Panc1 (cell line): ENCODE data around the gene FBXL17. TPM values are rescaled to one million over a fixed set of nuclear protein-coding genes. Genes with fewer than 3 reads are reported as not detected.

ENCODE experiments used
- ATAC-seq: fragments of 200-7000 bp; cut with Tn5 transposase; 2 replicates; pipeline ENCODE4 v1.9.1; 2020; ENCODE audit warnings: mild to moderate bottlenecking, moderate library complexity
- BruUV-seq: library from RNA; stranded (reverse); fragments of 400-500 nt; replicated peaks from 2 replicates; lab custom pipeline; 2021; lab: Mats Ljungman, UMichigan
- CTCF ChIA-PET: fragments of 300-600 bp; sonication (Branson Sonifier 250); formaldehyde crosslinking; loops from one replicate; lab custom pipeline; 2022; ENCODE audit warnings: antibody characterized with exemption; lab: Charles Lee
- POLR2A ChIA-PET: fragments of 300-600 bp; sonication (Branson Sonifier 250); formaldehyde crosslinking; loops from one replicate; lab custom pipeline; 2022; ENCODE audit warnings: antibody characterized with exemption; lab: Charles Lee
- DNase-seq: peaks from one replicate; pipeline ENCODE4 v3.0.0-alpha.2; 2010; ENCODE audit warnings: low read depth, low spot score
- H3K27ac ChIP-seq: 2 replicates; pipeline ENCODE4 v1.5.1; 2011; ENCODE audit warnings: mild to moderate bottlenecking, low read length, inconsistent platforms
- H3K27me3 ChIP-seq: fragments of 200-500 bp; sonication (Bioruptor generic); 2 replicates; pipeline ENCODE4 v1.6.0; 2014; ENCODE audit warnings: low read length, inconsistent platforms; ENCODE audit not compliant: control insufficient read depth, insufficient read depth
- H3K36me3 ChIP-seq: fragments of 200-500 bp; sonication (Bioruptor generic); 2 replicates; pipeline ENCODE4 v1.5.1; 2014; ENCODE audit warnings: inconsistent platforms, mild to moderate bottlenecking, low read length, moderate library complexity; ENCODE audit not compliant: control insufficient read depth, insufficient read depth
- H3K4me1 ChIP-seq: 2 replicates; pipeline ENCODE4 v1.5.1; 2011; ENCODE audit warnings: inconsistent platforms, mild to moderate bottlenecking, low read length, moderate library complexity; ENCODE audit not compliant: control insufficient read depth, insufficient read depth
- H3K4me3 ChIP-seq, 2 experiments: 2 replicates each; pipeline ENCODE4 v1.5.1; 2011 to 2012; ENCODE audit warnings: low read depth in 2 of 2, low read length in 2 of 2, mild to moderate bottlenecking in 2 of 2, inconsistent platforms in 1 of 2, moderate library complexity in 1 of 2
- H3K9me3 ChIP-seq: fragments of 200-500 bp; sonication (Bioruptor generic); 2 replicates; pipeline ENCODE4 v1.5.1; 2014; ENCODE audit warnings: low read depth, mild to moderate bottlenecking, inconsistent platforms, low read length, moderate library complexity; ENCODE audit not compliant: control insufficient read depth, insufficient read depth
- POLR2AphosphoS5 ChIP-seq: IDR thresholded peaks from 2 replicates; pipeline ENCODE4 v1.6.1; 2012; ENCODE audit warnings: mild to moderate bottlenecking, low read depth, low read length, moderate library complexity
- SIN3A ChIP-seq: IDR thresholded peaks from 2 replicates; pipeline ENCODE4 v1.6.1; 2012; ENCODE audit warnings: low read depth, mild to moderate bottlenecking, low read length, moderate library complexity, borderline replicate concordance; ENCODE audit not compliant: insufficient read depth
- TCF7L2 ChIP-seq: IDR thresholded peaks from 2 replicates; pipeline ENCODE4 v1.6.1; 2011; ENCODE audit warnings: mild to moderate bottlenecking, low read depth, low read length, inconsistent platforms
- in situ Hi-C: cut with HindIII; loops from 2 replicates; pipeline ENCODE4 v1.10.0; 2016; ENCODE audit warnings: low sequenced_read_pairs, low pct_unique_long_range_greater_than_20kb
- intact Hi-C: fragments of 100-400 bp; cut with micrococcal nuclease; formaldehyde crosslinking; loops from one replicate; pipeline ENCODE4 v1.10.0; 2022; ENCODE audit not compliant: unreplicated experiment
- total RNA-seq: library from RNA; stranded (reverse); gene quantifications from one replicate; pipeline ENCODE4 v1.2.1, GENCODE V29; 2021; ENCODE audit not compliant: unreplicated experiment
- TF ChIP-seq, protein P1 (sequence below): fragments of 450-650 bp; IDR thresholded peaks from 2 replicates; pipeline ENCODE4 v1.5.1; 2017; ENCODE audit warnings: mild to moderate bottlenecking
- TF ChIP-seq, protein P2 (sequence below), 2 experiments: IDR thresholded peaks; 2 replicates each; pipeline ENCODE4 v1.6.1; 2011 to 2012; ENCODE audit warnings: low read depth in 2 of 2, control low read depth in 1 of 2, low read length in 1 of 2, mild to moderate bottlenecking in 1 of 2, moderate library complexity in 1 of 2; ENCODE audit not compliant: insufficient read depth in 1 of 2

The FBXL17 gene
- total RNA-seq, 1 experiment from 2014 or later: 17.4 TPM

DNA sequence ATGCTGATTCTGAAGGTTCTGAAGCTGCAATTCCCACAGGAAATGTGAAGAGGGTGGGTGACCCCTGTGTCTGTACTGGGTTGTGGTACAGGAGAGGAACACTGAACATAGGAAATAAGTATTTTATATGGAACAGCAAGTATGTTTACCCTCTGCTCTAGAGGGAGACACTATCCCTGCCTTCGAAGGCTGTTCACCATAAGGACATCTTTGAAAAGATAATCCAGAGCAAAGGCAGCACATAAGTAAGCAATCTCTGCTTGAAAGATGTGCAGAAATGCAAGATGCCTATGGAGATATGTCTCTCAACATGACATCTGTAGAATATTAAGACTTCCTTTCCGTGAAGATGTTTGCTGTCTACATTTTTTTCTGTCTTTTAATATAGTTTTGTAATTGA is 526.7 kb downstream of the FBXL17 start:
- H3K27ac ChIP-seq: no peak overlapping the region
- no peaks in the 10 kb centered on the region for H3K9me3 ChIP-seq
- ATAC-seq (no peak), DNase-seq (no peak)
- BruUV-seq: no TSS peak
- no peaks in the 10 kb centered on the region; the same call in 1 of the 2 replicates for H3K36me3 ChIP-seq
- ChIA-PET POLR2A (no interaction called here), CTCF (no interaction called here)
- H3K4me3 ChIP-seq: no peak overlapping the region
- H3K4me1 ChIP-seq: no peaks in the 10 kb centered on the region; the same call in 1 of the 2 replicates
- no peaks in the 10 kb centered on the region for H3K27me3 ChIP-seq
- TF ChIP-seq, protein P1, sequence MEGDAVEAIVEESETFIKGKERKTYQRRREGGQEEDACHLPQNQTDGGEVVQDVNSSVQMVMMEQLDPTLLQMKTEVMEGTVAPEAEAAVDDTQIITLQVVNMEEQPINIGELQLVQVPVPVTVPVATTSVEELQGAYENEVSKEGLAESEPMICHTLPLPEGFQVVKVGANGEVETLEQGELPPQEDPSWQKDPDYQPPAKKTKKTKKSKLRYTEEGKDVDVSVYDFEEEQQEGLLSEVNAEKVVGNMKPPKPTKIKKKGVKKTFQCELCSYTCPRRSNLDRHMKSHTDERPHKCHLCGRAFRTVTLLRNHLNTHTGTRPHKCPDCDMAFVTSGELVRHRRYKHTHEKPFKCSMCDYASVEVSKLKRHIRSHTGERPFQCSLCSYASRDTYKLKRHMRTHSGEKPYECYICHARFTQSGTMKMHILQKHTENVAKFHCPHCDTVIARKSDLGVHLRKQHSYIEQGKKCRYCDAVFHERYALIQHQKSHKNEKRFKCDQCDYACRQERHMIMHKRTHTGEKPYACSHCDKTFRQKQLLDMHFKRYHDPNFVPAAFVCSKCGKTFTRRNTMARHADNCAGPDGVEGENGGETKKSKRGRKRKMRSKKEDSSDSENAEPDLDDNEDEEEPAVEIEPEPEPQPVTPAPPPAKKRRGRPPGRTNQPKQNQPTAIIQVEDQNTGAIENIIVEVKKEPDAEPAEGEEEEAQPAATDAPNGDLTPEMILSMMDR: peak; percentile 15; the same call in 1 of the 2 replicates
- TF ChIP-seq, protein P2, sequence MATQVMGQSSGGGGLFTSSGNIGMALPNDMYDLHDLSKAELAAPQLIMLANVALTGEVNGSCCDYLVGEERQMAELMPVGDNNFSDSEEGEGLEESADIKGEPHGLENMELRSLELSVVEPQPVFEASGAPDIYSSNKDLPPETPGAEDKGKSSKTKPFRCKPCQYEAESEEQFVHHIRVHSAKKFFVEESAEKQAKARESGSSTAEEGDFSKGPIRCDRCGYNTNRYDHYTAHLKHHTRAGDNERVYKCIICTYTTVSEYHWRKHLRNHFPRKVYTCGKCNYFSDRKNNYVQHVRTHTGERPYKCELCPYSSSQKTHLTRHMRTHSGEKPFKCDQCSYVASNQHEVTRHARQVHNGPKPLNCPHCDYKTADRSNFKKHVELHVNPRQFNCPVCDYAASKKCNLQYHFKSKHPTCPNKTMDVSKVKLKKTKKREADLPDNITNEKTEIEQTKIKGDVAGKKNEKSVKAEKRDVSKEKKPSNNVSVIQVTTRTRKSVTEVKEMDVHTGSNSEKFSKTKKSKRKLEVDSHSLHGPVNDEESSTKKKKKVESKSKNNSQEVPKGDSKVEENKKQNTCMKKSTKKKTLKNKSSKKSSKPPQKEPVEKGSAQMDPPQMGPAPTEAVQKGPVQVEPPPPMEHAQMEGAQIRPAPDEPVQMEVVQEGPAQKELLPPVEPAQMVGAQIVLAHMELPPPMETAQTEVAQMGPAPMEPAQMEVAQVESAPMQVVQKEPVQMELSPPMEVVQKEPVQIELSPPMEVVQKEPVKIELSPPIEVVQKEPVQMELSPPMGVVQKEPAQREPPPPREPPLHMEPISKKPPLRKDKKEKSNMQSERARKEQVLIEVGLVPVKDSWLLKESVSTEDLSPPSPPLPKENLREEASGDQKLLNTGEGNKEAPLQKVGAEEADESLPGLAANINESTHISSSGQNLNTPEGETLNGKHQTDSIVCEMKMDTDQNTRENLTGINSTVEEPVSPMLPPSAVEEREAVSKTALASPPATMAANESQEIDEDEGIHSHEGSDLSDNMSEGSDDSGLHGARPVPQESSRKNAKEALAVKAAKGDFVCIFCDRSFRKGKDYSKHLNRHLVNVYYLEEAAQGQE (IDR thresholded peaks at IDR 0.05; ENCODE audit: insufficient read depth in 1 of 2, low read depth in 2 of 2, low read length in 1 of 2): no peak
- intact Hi-C loops: no loop called here
- in situ Hi-C loops: no loop called here

DNA sequence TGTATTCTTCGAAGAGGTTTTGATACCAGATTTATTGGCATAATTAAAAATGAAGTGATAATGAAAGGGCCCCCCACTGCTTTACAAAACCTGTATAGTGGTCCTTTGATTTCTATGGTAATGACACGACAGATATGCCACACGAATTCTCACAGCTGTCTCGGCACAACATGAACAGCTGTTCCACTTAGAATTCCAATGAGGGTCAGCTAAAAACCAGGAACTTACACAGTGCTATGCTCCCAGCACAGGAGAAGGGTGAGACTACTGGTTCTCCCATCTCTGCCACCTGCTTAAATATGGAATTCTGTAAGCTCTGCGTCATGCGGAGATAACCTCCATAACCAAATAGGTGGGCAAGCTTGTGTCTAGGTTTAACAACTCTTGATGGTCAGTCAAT is 528.2 kb downstream of the FBXL17 start:
- Histone ChIP-seq H3K27me3 (no peaks in the 10 kb centered on the region), H3K36me3 (no peaks in the 10 kb centered on the region), H3K4me3 (no peak overlapping the region), H3K9me3 (no peaks in the 10 kb centered on the region), H3K27ac (no peak overlapping the region), H3K4me1 (no peaks in the 10 kb centered on the region; the same call in 1 of the 2 replicates)
- in situ Hi-C loops (no loop called here), intact Hi-C loops (no loop called here)
- ChIA-PET POLR2A (no interaction called here), CTCF (no interaction called here)
- DNase-seq (no peak), ATAC-seq (no peak)
- TF ChIP-seq, protein P1: no peak
- TF ChIP-seq TCF7L2 (no peak), POLR2AphosphoS5 (no peak), SIN3A (no peak)
- TF ChIP-seq, protein P2 (IDR thresholded peaks at IDR 0.05; ENCODE audit: insufficient read depth in 1 of 2, low read depth in 2 of 2, low read length in 1 of 2): no peak
- no TSS peak for BruUV-seq
